GM10248 (cell line): Measurements from ENCODE around the gene ST6GALNAC1.

Experiments
- CTCF ChIA-PET: fragments of 300-600 bp; sonication (Branson Sonifier 250); formaldehyde crosslinking; extraction: SDS; loops from one replicate; lab custom pipeline; 2021; ENCODE audit warnings: antibody characterized with exemption; lab: Yijun Ruan, JAX
- POLR2A ChIA-PET: fragments of 350-650 bp; sonication (Branson Sonifier 250); formaldehyde crosslinking; extraction: SDS; loops from one replicate; lab custom pipeline; 2020; ENCODE audit warnings: antibody characterized with exemption; lab: Yijun Ruan, JAX
- DNase-seq: peaks from one replicate; pipeline ENCODE4 v3.0.0; 2012; ENCODE audit errors: extremely low spot score
- TF ChIP-seq, protein P1 (sequence below): IDR thresholded peaks from 2 replicates; pipeline ENCODE4 v1.5.1; 2012; ENCODE audit warnings: mild to moderate bottlenecking, low read depth; ENCODE audit errors: extremely low read depth, missing control alignments, control extremely low read depth

ST6GALNAC1 gene

DNA sequence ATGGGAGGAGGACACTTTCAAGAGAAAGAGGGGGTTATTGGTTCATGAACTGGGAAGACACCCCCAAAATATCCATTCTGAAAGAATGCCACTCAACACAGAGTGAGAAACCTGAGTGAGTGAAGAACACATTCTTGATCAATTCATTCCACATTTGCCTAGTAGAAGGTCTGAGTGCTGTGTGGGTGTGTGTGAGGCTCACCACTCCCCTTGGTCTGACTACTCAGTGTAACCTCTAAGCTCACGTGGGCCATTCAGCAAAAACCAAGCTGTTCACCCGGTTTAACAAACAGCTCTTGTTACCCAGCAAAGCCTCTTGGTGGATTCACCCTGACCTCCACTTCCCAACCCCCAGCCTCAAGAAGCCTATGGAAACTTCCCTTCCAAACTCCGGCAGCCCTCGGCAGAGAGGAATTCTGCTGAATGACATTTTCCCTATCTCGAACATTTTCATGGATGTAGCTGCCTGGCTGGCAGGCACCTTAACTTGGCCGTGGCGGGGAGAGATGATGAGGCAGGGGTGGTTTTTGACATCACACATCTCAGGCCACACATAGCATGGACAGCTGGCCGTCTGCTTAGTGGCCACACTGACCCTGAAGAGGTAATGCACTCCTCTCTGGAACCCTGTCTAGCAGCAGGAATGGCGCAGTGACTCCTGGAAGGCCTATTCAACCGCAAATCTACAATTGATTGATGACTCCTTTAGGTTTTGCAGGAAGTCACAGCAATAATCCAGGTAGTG, 11.6 kb downstream of the ST6GALNAC1 start:
- no peak for DNase-seq

DNA sequence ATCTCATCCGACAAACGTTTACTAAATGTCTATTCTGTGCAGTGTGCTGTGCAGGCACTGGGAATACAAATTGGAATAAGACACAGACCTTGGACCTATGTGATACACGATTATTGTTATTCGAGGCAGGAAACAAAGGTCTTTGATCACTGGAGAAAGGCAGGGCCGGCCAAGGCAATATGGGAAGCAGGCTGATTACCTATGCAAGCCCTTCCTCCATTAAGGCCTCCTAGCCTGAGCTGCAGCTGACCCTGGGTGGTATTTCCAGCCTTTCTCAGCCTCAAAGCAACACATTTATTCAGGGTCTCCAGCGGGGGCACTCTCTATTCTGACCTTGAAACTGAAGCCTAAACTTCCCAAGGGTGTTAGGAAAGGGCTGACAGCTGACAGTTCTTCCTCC, 13.4 kb downstream of the ST6GALNAC1 start:
- DNase-seq, result no peak
- ChIA-PET CTCF (interaction anchor here (2.0 kb wide), 1 partner anchor 107 kb away, joined by 10 read pairs; no protein-coding TSS in a partner anchor), POLR2A (no interaction called here)
- TF ChIP-seq, protein P1, sequence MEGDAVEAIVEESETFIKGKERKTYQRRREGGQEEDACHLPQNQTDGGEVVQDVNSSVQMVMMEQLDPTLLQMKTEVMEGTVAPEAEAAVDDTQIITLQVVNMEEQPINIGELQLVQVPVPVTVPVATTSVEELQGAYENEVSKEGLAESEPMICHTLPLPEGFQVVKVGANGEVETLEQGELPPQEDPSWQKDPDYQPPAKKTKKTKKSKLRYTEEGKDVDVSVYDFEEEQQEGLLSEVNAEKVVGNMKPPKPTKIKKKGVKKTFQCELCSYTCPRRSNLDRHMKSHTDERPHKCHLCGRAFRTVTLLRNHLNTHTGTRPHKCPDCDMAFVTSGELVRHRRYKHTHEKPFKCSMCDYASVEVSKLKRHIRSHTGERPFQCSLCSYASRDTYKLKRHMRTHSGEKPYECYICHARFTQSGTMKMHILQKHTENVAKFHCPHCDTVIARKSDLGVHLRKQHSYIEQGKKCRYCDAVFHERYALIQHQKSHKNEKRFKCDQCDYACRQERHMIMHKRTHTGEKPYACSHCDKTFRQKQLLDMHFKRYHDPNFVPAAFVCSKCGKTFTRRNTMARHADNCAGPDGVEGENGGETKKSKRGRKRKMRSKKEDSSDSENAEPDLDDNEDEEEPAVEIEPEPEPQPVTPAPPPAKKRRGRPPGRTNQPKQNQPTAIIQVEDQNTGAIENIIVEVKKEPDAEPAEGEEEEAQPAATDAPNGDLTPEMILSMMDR, result no peak

More for the DNA sequence above, 11.6 kb downstream of the ST6GALNAC1 start:
- TF ChIP-seq, protein P1, result no peak
- ChIA-PET POLR2A (no interaction called here), CTCF (interaction anchor here (1.0 to 4.9 kb wide), 3 partner anchors 9 to 109 kb away, joined by 3 to 29 read pairs (median 10); no protein-coding TSS in a partner anchor)

DNA sequence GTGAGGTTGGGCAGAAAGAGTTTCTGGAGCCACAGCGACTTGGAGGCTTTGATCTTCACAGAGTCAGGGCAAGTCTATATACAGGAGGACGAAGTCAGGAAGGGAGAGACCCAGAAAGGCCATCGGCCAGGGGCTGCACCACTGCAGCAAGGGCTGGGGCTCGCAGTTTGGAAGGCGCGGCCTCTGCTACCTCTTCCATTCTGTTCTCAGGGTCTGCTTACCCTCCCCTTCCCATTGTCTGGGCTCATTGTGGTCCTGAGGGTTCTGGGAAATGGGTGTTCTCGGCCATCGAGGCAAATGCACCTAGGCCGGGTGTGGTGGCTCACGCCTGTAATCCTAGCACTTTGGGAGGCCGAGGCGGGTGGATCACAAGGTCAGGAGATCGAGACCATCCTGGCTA, 16.0 kb downstream of the ST6GALNAC1 start:
- DNase-seq, result no peak
- TF ChIP-seq, protein P1, result no peak
- ChIA-PET CTCF (interaction anchor here (1.3 to 5.6 kb wide), 2 partner anchors 54 to 105 kb away, joined by 4 to 109 read pairs; no protein-coding TSS in a partner anchor), POLR2A (no interaction called here)

DNA sequence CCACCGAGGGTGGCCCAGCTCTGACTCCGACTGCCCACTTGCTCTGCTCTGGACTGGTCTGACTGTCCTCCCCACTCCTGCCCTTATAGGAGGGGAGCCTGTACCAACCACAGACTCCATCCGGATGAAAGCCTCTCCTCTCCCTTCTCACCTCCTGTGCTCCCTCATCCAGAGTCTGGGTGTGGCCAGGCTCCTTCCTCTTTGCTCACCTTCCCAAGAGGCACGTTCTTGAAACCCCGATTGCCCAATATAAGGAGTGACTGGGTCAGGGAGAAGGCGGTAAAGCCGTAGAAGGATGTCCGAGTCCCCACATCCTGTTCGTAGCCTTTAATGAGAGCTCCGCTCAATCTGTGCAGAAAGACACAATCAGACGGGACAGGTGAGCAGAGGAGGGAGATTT, 17.1 kb downstream of the ST6GALNAC1 start:
- TF ChIP-seq, protein P1, result no peak
- CTCF ChIA-PET, result interaction anchor here (1.3 to 5.6 kb wide), 3 partner anchors 13 to 103 kb away, joined by 4 to 109 read pairs (median 51); no protein-coding TSS in a partner anchor
- no peak for DNase-seq
- POLR2A ChIA-PET, result no interaction called here

DNA sequence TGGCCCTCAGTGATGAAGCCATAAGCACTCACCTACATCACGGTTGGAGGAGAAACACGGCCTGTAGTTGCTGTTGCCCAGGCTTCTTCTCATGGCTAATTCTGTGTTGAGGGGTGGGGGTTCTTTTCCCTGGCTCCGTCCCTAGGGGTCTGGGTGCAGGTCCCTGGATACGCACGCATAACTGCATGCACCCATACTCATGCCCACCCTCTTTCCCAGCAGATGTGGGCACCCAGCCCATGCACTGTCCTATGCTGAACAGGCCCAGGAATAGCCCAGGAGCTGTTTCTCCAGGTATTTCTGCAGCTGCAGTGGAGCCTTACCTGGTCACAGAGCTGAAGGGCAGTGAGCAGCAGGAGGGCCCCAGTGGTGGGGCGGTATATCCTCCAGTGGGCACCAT, 18.1 kb downstream of the ST6GALNAC1 start:
- ChIA-PET POLR2A (interaction anchor here (0.6 kb wide), 1 partner anchor 26 kb away, joined by 3 read pairs; no protein-coding TSS in a partner anchor), CTCF (interaction anchor here (1.1 to 5.6 kb wide), 10 partner anchors 12 to 102 kb away, joined by 3 to 109 read pairs (median 12); no protein-coding TSS in a partner anchor)
- no peak for DNase-seq
- TF ChIP-seq, protein P1, result no peak

DNA sequence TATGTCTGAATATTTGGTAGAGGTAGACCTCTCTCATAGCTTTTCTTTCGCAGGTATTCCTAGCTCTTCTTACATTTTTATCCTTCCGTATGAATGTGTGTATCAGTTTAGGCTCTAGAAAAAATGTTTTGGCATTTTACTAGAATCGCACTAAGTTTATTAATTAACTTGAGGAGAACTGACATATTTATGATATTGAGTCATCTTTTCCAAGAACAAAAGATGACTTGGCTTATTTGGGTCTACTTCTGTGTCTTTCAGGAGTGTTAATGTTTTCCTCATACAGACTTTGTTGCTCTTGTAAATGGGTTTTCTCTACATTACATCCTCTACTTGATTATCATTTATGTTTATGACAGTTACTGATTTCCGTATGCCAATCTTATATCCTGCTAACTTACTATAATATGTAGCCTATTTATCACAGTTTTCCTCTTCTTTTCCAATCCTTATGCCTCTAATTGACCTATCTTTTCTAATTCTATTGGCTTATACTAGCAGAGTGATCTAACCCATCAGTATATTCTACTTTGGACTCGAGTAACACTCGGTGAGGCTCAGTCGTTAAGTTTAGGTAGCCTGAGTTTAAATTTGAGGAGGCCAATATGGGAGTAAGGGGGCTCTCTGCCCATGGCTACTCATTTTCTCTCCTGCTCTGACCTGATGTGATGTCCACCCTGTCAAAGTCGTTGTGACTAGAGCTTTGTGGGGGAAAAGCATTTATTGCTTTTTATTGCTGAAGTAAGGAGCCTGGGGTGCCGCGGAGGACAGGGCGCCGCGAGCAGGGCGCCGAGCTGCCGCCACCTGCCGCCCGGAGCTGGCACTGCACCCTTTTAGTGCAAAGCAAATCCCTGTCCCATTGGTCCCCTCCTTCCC, 20.0 kb downstream of the ST6GALNAC1 start:
- TF ChIP-seq, protein P1, result peak; percentile 95
- peak; percentile 86 for DNase-seq
- ChIA-PET POLR2A (no interaction called here), CTCF (interaction anchor here (0.7 to 5.6 kb wide), 40 partner anchors 10 to 540 kb away, joined by 3 to 109 read pairs (median 5); partner anchors contain the start of genes PRCD, ST6GALNAC2 and UBE2O)
